WTC11 (cell line): ENCODE results near the gene FNDC3A. TPM values are rescaled to one million over a fixed set of nuclear protein-coding genes. Genes with fewer than 3 reads are reported as not detected.

Experiments
- ATAC-seq: fragments of 200-7000 bp; cut with Tn5 transposase; 2 replicates; pipeline ENCODE4 v1.10.0; 2021; ENCODE audit warnings: mild to moderate bottlenecking, moderate library complexity
- CTCF ChIA-PET: fragments of 300-600 bp; sonication (Branson Sonifier 250); formaldehyde crosslinking; loops from one replicate; lab custom pipeline; 2021; ENCODE audit warnings: antibody characterized with exemption; lab: Charles Lee
- POLR2A ChIA-PET: fragments of 350-600 bp; sonication (Branson Sonifier 250); formaldehyde crosslinking; loops from one replicate; lab custom pipeline; 2021; ENCODE audit warnings: antibody characterized with exemption; lab: Charles Lee
- DNase-seq: peaks from one replicate; pipeline ENCODE4 v3.0.0; 2021; ENCODE audit warnings: low spot score
- H3K27ac Mint-ChIP-seq: 2 replicates; pipeline ENCODE4 v1.8.0; 2021; ENCODE audit warnings: mixed read lengths
- H3K27me3 Mint-ChIP-seq: 2 replicates; pipeline ENCODE4 v1.8.0; 2021; ENCODE audit warnings: low read depth, mild to moderate bottlenecking, moderate library complexity, mixed read lengths
- H3K36me3 Mint-ChIP-seq: 2 replicates; pipeline ENCODE4 v1.8.0; 2021; ENCODE audit warnings: mixed read lengths
- H3K4me1 Mint-ChIP-seq: 2 replicates; pipeline ENCODE4 v1.8.0; 2022; ENCODE audit warnings: mixed read lengths
- H3K4me3 Mint-ChIP-seq: 2 replicates; pipeline ENCODE4 v1.8.0; 2021; ENCODE audit warnings: mild to moderate bottlenecking, moderate library complexity, mixed read lengths
- H3K9me3 Mint-ChIP-seq: 2 replicates; pipeline ENCODE4 v1.8.0; 2021; ENCODE audit warnings: mixed read lengths
- AR ChIP-seq: fragments of 250-450 bp; sonication (Bioruptor Pico); IDR thresholded peaks from 2 replicates; pipeline ENCODE4 v1.9.0; 2021; ENCODE audit warnings: mild to moderate bottlenecking
- ATF2 ChIP-seq: sonication (generic); formaldehyde crosslinking; IDR thresholded peaks from 2 replicates; pipeline ENCODE4 v1.8.1; 2022; ENCODE audit warnings: low read depth, missing genetic modification reagents, borderline replicate concordance
- CBFB ChIP-seq: sonication (generic); formaldehyde crosslinking; IDR thresholded peaks from 2 replicates; pipeline ENCODE4 v1.8.1; 2022; ENCODE audit warnings: mild to moderate bottlenecking, low read depth, missing genetic modification reagents
- CREM ChIP-seq: sonication (generic); formaldehyde crosslinking; IDR thresholded peaks from 2 replicates; pipeline ENCODE4 v1.8.1; 2022; ENCODE audit warnings: mild to moderate bottlenecking, missing genetic modification reagents, moderate library complexity
- ELF4 ChIP-seq: sonication (generic); formaldehyde crosslinking; IDR thresholded peaks from 2 replicates; pipeline ENCODE4 v1.8.1; 2022; ENCODE audit warnings: low read depth, mild to moderate bottlenecking, moderate library complexity, missing genetic modification reagents
- ETV6 ChIP-seq: sonication (generic); formaldehyde crosslinking; IDR thresholded peaks from 2 replicates; pipeline ENCODE4 v1.8.1; 2022; ENCODE audit warnings: mild to moderate bottlenecking, missing genetic modification reagents
- FOXK1 ChIP-seq: sonication (generic); formaldehyde crosslinking; IDR thresholded peaks from 2 replicates; pipeline ENCODE4 v1.8.0; 2022; ENCODE audit warnings: mild to moderate bottlenecking, moderate library complexity, missing genetic modification reagents
- FOXP1 ChIP-seq: sonication (generic); formaldehyde crosslinking; IDR thresholded peaks from 2 replicates; pipeline ENCODE4 v1.8.0; 2022; ENCODE audit warnings: missing genetic modification reagents, mild to moderate bottlenecking, moderate library complexity, borderline replicate concordance
- GTF2I ChIP-seq: fragments of 250-450 bp; sonication (Bioruptor Pico); conservative IDR thresholded peaks from 2 replicates; pipeline ENCODE4 v1.4.0; 2021; ENCODE audit warnings: mild to moderate bottlenecking
- IRF2 ChIP-seq: sonication (generic); formaldehyde crosslinking; IDR thresholded peaks from 2 replicates; pipeline ENCODE4 v1.8.0; 2022; ENCODE audit warnings: low read depth, missing genetic modification reagents, borderline replicate concordance
- JAZF1 ChIP-seq: fragments of 250-450 bp; sonication (Bioruptor Pico); IDR thresholded peaks from 2 replicates; pipeline ENCODE4 v1.9.0; 2021; ENCODE audit warnings: moderate library complexity, mild to moderate bottlenecking, inconsistent platforms
- KAT7 ChIP-seq: sonication (generic); formaldehyde crosslinking; IDR thresholded peaks from 2 replicates; pipeline ENCODE4 v1.8.1; 2023; ENCODE audit warnings: missing genetic modification reagents, mild to moderate bottlenecking, borderline replicate concordance
- MAX ChIP-seq: sonication (generic); formaldehyde crosslinking; IDR thresholded peaks from 2 replicates; pipeline ENCODE4 v1.8.0; 2022; ENCODE audit warnings: mild to moderate bottlenecking, missing genetic modification reagents
- ZNF138 ChIP-seq: sonication (generic); formaldehyde crosslinking; conservative IDR thresholded peaks from 2 replicates; pipeline ENCODE4 v1.8.1; 2022; ENCODE audit warnings: mild to moderate bottlenecking, moderate library complexity, missing genetic modification reagents
- ZNF281 ChIP-seq: sonication (generic); formaldehyde crosslinking; IDR thresholded peaks from 2 replicates; pipeline ENCODE4 v1.8.0; 2023; ENCODE audit warnings: mild to moderate bottlenecking, missing genetic modification reagents
- ZNF425 ChIP-seq: fragments of 250-450 bp; sonication (Bioruptor Pico); conservative IDR thresholded peaks from 2 replicates; pipeline ENCODE4 v1.9.0; 2021; ENCODE audit warnings: mild to moderate bottlenecking
- total RNA-seq: library from RNA; stranded (reverse); gene quantifications from 3 replicates; pipeline ENCODE4 v1.2.3, GENCODE V29; 2021

The FNDC3A gene
- total RNA-seq, 1 experiment from 2014 or later: 24.8 TPM

- Mint-ChIP-seq H3K9me3 (no peaks in the 10 kb centered on the region), H3K36me3 (0 out of 2 replicates have a peak, but pooled peaks cover 3% of the 10 kb centered on the region), H3K27me3 (peaks cover 95% of the 10 kb centered on the region), H3K4me3 (peak overlapping the region; percentile 69), H3K4me1 (peaks cover 23% of the 10 kb centered on the region), H3K27ac (no peak overlapping the region)
- ATAC-seq (peak; percentile 8), DNase-seq (peak; percentile 40)
- CTCF ChIA-PET: interaction anchor here (0.6 to 1.2 kb wide), 2 partner anchors 27 to 60 kb away, joined by 3 to 4 read pairs; partner anchors contain the start of gene CDADC1
- TF ChIP-seq FOXK1 (CRISPR knock-in tag) (no peak), ZNF138 (CRISPR knock-in tag) (0 out of 2 replicates have a peak, but pooled peaks have one; percentile 4), GTF2I (no peak), KAT7 (CRISPR knock-in tag) (no peak), MAX (CRISPR knock-in tag) (peak; percentile 28; the same call in 1 of the 2 replicates), ZNF281 (no peak), ATF2 (CRISPR knock-in tag) (no peak), AR (CRISPR knock-in tag) (no peak), ZNF425 (CRISPR knock-in tag) (no peak), ETV6 (no peak), CREM (0 out of 2 replicates have a peak, but pooled peaks have one; percentile 0), FOXP1 (0 out of 2 replicates have a peak, but pooled peaks have one; percentile 7), IRF2 (CRISPR knock-in tag) (no peak), CBFB (no peak), JAZF1 (CRISPR knock-in tag) (no peak), ELF4 (CRISPR knock-in tag) (no peak; the same call in none of the 2 replicates)
- POLR2A ChIA-PET: no interaction called here
Measured at GRCh38 chr13:49220856-49221589, 245.3 kb downstream of the FNDC3A start.
